WTC11 (cell line): Measurements from ENCODE around the gene ATG101. TPM values are rescaled to one million over a fixed set of nuclear protein-coding genes. Genes with fewer than 3 reads are reported as not detected.

Experiments used
- ATAC-seq: fragments of 200-7000 bp; cut with Tn5 transposase; 2 replicates; pipeline ENCODE4 v1.10.0; 2021; ENCODE audit warnings: mild to moderate bottlenecking, moderate library complexity
- CTCF ChIA-PET: fragments of 300-600 bp; sonication (Branson Sonifier 250); formaldehyde crosslinking; loops from one replicate; lab custom pipeline; 2021; ENCODE audit warnings: antibody characterized with exemption; lab: Charles Lee
- POLR2A ChIA-PET: fragments of 350-600 bp; sonication (Branson Sonifier 250); formaldehyde crosslinking; loops from one replicate; lab custom pipeline; 2021; ENCODE audit warnings: antibody characterized with exemption; lab: Charles Lee
- DNase-seq: peaks from one replicate; pipeline ENCODE4 v3.0.0; 2021; ENCODE audit warnings: low spot score
- H3K27ac Mint-ChIP-seq: 2 replicates; pipeline ENCODE4 v1.8.0; 2021; ENCODE audit warnings: mixed read lengths
- H3K27me3 Mint-ChIP-seq: 2 replicates; pipeline ENCODE4 v1.8.0; 2021; ENCODE audit warnings: low read depth, mild to moderate bottlenecking, moderate library complexity, mixed read lengths
- H3K36me3 Mint-ChIP-seq: 2 replicates; pipeline ENCODE4 v1.8.0; 2021; ENCODE audit warnings: mixed read lengths
- H3K4me1 Mint-ChIP-seq: 2 replicates; pipeline ENCODE4 v1.8.0; 2022; ENCODE audit warnings: mixed read lengths
- H3K4me3 Mint-ChIP-seq: 2 replicates; pipeline ENCODE4 v1.8.0; 2021; ENCODE audit warnings: mild to moderate bottlenecking, moderate library complexity, mixed read lengths
- H3K9me3 Mint-ChIP-seq: 2 replicates; pipeline ENCODE4 v1.8.0; 2021; ENCODE audit warnings: mixed read lengths
- CREM ChIP-seq: sonication (generic); formaldehyde crosslinking; IDR thresholded peaks from 2 replicates; pipeline ENCODE4 v1.8.1; 2022; ENCODE audit warnings: mild to moderate bottlenecking, missing genetic modification reagents, moderate library complexity
- EMX1 ChIP-seq: fragments of 250-450 bp; sonication (Bioruptor Pico); IDR thresholded peaks from 2 replicates; pipeline ENCODE4 v1.8.0; 2021; ENCODE audit warnings: mild to moderate bottlenecking
- OVOL2 ChIP-seq: fragments of 250-450 bp; sonication (Bioruptor Pico); IDR thresholded peaks from 2 replicates; pipeline ENCODE4 v1.9.0; 2021; ENCODE audit warnings: mild to moderate bottlenecking, borderline replicate concordance
- PRRX2 ChIP-seq: fragments of 250-450 bp; sonication (Bioruptor Pico); IDR thresholded peaks from 2 replicates; pipeline ENCODE4 v1.8.0; 2021; ENCODE audit warnings: mild to moderate bottlenecking
- SOX15 ChIP-seq: fragments of 250-450 bp; sonication (Bioruptor Pico); IDR thresholded peaks from 2 replicates; pipeline ENCODE4 v1.9.0; 2021; ENCODE audit warnings: mild to moderate bottlenecking
- ZNF138 ChIP-seq: sonication (generic); formaldehyde crosslinking; conservative IDR thresholded peaks from 2 replicates; pipeline ENCODE4 v1.8.1; 2022; ENCODE audit warnings: mild to moderate bottlenecking, moderate library complexity, missing genetic modification reagents
- ZNF219 ChIP-seq: sonication (generic); formaldehyde crosslinking; IDR thresholded peaks from 2 replicates; pipeline ENCODE4 v1.8.0; 2023; ENCODE audit warnings: missing genetic modification reagents, mild to moderate bottlenecking, borderline replicate concordance
- ZNF396 ChIP-seq: fragments of 250-450 bp; sonication (Bioruptor Pico); IDR thresholded peaks from 2 replicates; pipeline ENCODE4 v1.8.0; 2021; ENCODE audit warnings: mild to moderate bottlenecking, moderate library complexity, borderline replicate concordance
- total RNA-seq: library from RNA; stranded (reverse); gene quantifications from 3 replicates; pipeline ENCODE4 v1.2.3, GENCODE V29; 2021
- TF ChIP-seq, protein P1 (sequence below): sonication (generic); formaldehyde crosslinking; IDR thresholded peaks from 2 replicates; pipeline ENCODE4 v1.8.0; 2022; ENCODE audit warnings: missing genetic modification reagents
- TF ChIP-seq, protein P2 (sequence below): sonication (generic); formaldehyde crosslinking; IDR thresholded peaks from 2 replicates; pipeline ENCODE4 v1.8.0; 2022; ENCODE audit warnings: mild to moderate bottlenecking, missing genetic modification reagents
- TF ChIP-seq, protein P3 (sequence below): sonication (generic); formaldehyde crosslinking; IDR thresholded peaks from 2 replicates; pipeline ENCODE4 v1.8.0; 2023; ENCODE audit warnings: missing genetic modification reagents, mild to moderate bottlenecking, borderline replicate concordance
- TF ChIP-seq, protein P4 (sequence below): sonication (generic); formaldehyde crosslinking; IDR thresholded peaks from 2 replicates; pipeline ENCODE4 v1.8.1; 2023; ENCODE audit warnings: mild to moderate bottlenecking, moderate library complexity, missing genetic modification reagents
- TF ChIP-seq, protein P5 (sequence below): fragments of 200-600 bp; IDR thresholded peaks from 2 replicates; pipeline ENCODE4 v1.8.0; 2022; ENCODE audit warnings: antibody characterized with exemption
- TF ChIP-seq, protein P6 (sequence below): sonication (generic); formaldehyde crosslinking; conservative IDR thresholded peaks from 2 replicates; pipeline ENCODE4 v1.8.1; 2022; ENCODE audit warnings: mild to moderate bottlenecking, missing genetic modification reagents
- TF ChIP-seq, protein P7 (sequence below): sonication (generic); formaldehyde crosslinking; IDR thresholded peaks from 2 replicates; pipeline ENCODE4 v1.8.1; 2023; ENCODE audit warnings: mild to moderate bottlenecking, missing genetic modification reagents, moderate library complexity

The ATG101 gene
- total RNA-seq, 1 experiment from 2014 or later: 52.1 TPM

DNA sequence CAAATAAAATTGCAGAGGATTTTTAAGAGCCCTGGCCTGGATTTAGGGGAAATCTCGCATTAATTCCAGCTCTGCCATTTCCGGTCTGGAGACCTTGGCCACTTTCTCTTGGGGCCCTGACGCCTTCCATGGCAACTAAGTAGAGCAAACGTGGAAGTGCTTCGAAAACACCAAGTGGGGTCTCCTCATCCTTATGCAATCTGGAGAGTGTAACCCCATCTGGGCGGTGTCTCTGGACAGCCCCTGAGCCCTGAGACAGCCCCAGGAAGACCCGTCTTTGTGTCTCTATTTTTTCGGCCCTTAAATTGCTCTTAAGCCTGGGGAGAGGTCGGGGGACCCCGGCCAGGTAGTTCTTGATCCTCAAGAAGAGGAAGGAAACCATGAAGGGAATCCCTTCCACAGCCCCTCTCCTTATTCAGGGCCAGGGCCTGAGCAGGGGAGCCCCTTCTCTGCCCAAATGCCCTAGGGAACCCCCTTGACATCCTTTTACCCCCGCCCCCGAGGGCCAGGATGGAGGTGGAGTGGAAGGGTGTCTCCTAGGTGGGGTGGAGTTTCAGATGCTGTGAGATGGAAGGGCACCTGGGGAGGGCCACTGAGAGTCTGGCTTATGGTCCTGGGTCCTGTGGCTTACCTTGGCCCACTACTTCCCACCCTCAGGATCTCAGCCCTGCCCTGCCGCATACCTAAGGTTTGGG lies 36.2 kb upstream of the ATG101 start:
- ChIA-PET POLR2A (interaction anchor here (0.8 to 5.0 kb wide), 14 partner anchors 10 to 973 kb away, joined by 3 to 17 read pairs (median 4); partner anchors contain the start of genes ATG101, EIF4B, NR4A1 and SMIM41), CTCF (interaction anchor here (0.6 to 21.1 kb wide), 16 partner anchors 10 to 1473 kb away, joined by 3 to 1431 read pairs (median 10); partner anchors contain the start of genes ANKRD33, ATG101, NR4A1 and SMIM41)
- Mint-ChIP-seq H3K9me3 (no peaks in the 10 kb centered on the region), H3K27ac (peak overlapping the region; percentile 95), H3K27me3 (peaks cover 51% of the 10 kb centered on the region), H3K4me3 (peak overlapping the region; percentile 68), H3K4me1 (peaks cover 36% of the 10 kb centered on the region), H3K36me3 (no peaks in the 10 kb centered on the region)
- TF ChIP-seq ZNF138 (no peak), CREM (CRISPR knock-in tag) (no peak), ZNF219 (CRISPR knock-in tag) (no peak)
- TF ChIP-seq, protein P1, sequence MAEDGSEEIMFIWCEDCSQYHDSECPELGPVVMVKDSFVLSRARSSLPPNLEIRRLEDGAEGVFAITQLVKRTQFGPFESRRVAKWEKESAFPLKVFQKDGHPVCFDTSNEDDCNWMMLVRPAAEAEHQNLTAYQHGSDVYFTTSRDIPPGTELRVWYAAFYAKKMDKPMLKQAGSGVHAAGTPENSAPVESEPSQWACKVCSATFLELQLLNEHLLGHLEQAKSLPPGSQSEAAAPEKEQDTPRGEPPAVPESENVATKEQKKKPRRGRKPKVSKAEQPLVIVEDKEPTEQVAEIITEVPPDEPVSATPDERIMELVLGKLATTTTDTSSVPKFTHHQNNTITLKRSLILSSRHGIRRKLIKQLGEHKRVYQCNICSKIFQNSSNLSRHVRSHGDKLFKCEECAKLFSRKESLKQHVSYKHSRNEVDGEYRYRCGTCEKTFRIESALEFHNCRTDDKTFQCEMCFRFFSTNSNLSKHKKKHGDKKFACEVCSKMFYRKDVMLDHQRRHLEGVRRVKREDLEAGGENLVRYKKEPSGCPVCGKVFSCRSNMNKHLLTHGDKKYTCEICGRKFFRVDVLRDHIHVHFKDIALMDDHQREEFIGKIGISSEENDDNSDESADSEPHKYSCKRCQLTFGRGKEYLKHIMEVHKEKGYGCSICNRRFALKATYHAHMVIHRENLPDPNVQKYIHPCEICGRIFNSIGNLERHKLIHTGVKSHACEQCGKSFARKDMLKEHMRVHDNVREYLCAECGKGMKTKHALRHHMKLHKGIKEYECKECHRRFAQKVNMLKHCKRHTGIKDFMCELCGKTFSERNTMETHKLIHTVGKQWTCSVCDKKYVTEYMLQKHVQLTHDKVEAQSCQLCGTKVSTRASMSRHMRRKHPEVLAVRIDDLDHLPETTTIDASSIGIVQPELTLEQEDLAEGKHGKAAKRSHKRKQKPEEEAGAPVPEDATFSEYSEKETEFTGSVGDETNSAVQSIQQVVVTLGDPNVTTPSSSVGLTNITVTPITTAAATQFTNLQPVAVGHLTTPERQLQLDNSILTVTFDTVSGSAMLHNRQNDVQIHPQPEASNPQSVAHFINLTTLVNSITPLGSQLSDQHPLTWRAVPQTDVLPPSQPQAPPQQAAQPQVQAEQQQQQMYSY (CRISPR knock-in tag): no peak
- TF ChIP-seq, protein P2, sequence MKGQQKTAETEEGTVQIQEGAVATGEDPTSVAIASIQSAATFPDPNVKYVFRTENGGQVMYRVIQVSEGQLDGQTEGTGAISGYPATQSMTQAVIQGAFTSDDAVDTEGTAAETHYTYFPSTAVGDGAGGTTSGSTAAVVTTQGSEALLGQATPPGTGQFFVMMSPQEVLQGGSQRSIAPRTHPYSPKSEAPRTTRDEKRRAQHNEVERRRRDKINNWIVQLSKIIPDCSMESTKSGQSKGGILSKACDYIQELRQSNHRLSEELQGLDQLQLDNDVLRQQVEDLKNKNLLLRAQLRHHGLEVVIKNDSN (CRISPR knock-in tag): no peak
- TF ChIP-seq, protein P3, sequence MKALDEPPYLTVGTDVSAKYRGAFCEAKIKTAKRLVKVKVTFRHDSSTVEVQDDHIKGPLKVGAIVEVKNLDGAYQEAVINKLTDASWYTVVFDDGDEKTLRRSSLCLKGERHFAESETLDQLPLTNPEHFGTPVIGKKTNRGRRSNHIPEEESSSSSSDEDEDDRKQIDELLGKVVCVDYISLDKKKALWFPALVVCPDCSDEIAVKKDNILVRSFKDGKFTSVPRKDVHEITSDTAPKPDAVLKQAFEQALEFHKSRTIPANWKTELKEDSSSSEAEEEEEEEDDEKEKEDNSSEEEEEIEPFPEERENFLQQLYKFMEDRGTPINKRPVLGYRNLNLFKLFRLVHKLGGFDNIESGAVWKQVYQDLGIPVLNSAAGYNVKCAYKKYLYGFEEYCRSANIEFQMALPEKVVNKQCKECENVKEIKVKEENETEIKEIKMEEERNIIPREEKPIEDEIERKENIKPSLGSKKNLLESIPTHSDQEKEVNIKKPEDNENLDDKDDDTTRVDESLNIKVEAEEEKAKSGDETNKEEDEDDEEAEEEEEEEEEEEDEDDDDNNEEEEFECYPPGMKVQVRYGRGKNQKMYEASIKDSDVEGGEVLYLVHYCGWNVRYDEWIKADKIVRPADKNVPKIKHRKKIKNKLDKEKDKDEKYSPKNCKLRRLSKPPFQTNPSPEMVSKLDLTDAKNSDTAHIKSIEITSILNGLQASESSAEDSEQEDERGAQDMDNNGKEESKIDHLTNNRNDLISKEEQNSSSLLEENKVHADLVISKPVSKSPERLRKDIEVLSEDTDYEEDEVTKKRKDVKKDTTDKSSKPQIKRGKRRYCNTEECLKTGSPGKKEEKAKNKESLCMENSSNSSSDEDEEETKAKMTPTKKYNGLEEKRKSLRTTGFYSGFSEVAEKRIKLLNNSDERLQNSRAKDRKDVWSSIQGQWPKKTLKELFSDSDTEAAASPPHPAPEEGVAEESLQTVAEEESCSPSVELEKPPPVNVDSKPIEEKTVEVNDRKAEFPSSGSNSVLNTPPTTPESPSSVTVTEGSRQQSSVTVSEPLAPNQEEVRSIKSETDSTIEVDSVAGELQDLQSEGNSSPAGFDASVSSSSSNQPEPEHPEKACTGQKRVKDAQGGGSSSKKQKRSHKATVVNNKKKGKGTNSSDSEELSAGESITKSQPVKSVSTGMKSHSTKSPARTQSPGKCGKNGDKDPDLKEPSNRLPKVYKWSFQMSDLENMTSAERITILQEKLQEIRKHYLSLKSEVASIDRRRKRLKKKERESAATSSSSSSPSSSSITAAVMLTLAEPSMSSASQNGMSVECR (CRISPR knock-in tag): no peak
- ATAC-seq (no peak), DNase-seq (no peak)

DNA sequence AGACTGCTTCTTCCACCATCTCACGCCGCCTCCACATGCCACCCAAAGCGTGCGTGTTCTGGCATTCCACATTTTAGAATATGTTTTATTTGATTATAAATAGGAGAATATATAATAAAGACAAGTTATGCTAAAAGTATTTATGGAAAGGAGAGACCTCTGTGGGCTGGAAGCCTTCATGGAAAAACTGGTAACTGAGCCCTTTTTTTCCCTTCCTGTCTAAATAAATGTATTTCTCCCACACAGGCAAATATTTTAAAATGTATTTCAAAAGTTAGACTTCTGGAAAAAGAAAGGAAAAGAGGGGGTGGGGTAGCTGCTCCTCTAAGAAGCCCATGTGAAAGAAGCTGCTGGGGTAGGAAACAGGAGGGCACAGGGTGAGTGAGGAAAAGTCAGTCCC lies 34.6 kb upstream of the ATG101 start:
- ATAC-seq: no peak
- Mint-ChIP-seq H3K36me3 (no peaks in the 10 kb centered on the region), H3K27ac (no peak overlapping the region), H3K4me1 (peaks cover 32% of the 10 kb centered on the region), H3K27me3 (peaks cover 54% of the 10 kb centered on the region), H3K9me3 (no peaks in the 10 kb centered on the region), H3K4me3 (no peak overlapping the region)
- POLR2A ChIA-PET: no interaction called here
- DNase-seq: no peak
- CTCF ChIA-PET: interaction anchor here (0.9 to 7.1 kb wide), 2 partner anchors 10 to 85 kb away, joined by 3 to 130 read pairs; no protein-coding TSS in a partner anchor
- TF ChIP-seq ZNF396 (CRISPR knock-in tag) (no peak), SOX15 (no peak), EMX1 (CRISPR knock-in tag) (no peak), PRRX2 (no peak), CREM (CRISPR knock-in tag) (no peak), OVOL2 (CRISPR knock-in tag) (no peak)
- TF ChIP-seq, protein P4, sequence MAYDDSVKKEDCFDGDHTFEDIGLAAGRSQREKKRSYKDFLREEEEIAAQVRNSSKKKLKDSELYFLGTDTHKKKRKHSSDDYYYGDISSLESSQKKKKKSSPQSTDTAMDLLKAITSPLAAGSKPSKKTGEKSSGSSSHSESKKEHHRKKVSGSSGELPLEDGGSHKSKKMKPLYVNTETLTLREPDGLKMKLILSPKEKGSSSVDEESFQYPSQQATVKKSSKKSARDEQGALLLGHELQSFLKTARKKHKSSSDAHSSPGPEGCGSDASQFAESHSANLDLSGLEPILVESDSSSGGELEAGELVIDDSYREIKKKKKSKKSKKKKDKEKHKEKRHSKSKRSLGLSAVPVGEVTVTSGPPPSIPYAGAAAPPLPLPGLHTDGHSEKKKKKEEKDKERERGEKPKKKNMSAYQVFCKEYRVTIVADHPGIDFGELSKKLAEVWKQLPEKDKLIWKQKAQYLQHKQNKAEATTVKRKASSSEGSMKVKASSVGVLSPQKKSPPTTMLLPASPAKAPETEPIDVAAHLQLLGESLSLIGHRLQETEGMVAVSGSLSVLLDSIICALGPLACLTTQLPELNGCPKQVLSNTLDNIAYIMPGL (CRISPR knock-in tag): no peak
- TF ChIP-seq, protein P1 (CRISPR knock-in tag): no peak
- TF ChIP-seq, protein P5, sequence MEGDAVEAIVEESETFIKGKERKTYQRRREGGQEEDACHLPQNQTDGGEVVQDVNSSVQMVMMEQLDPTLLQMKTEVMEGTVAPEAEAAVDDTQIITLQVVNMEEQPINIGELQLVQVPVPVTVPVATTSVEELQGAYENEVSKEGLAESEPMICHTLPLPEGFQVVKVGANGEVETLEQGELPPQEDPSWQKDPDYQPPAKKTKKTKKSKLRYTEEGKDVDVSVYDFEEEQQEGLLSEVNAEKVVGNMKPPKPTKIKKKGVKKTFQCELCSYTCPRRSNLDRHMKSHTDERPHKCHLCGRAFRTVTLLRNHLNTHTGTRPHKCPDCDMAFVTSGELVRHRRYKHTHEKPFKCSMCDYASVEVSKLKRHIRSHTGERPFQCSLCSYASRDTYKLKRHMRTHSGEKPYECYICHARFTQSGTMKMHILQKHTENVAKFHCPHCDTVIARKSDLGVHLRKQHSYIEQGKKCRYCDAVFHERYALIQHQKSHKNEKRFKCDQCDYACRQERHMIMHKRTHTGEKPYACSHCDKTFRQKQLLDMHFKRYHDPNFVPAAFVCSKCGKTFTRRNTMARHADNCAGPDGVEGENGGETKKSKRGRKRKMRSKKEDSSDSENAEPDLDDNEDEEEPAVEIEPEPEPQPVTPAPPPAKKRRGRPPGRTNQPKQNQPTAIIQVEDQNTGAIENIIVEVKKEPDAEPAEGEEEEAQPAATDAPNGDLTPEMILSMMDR: no peak
- TF ChIP-seq, protein P6, sequence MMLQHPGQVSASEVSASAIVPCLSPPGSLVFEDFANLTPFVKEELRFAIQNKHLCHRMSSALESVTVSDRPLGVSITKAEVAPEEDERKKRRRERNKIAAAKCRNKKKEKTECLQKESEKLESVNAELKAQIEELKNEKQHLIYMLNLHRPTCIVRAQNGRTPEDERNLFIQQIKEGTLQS (CRISPR knock-in tag): no peak
- TF ChIP-seq, protein P7, sequence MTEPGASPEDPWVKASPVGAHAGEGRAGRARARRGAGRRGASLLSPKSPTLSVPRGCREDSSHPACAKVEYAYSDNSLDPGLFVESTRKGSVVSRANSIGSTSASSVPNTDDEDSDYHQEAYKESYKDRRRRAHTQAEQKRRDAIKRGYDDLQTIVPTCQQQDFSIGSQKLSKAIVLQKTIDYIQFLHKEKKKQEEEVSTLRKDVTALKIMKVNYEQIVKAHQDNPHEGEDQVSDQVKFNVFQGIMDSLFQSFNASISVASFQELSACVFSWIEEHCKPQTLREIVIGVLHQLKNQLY (CRISPR knock-in tag): no peak
